Panc1 (cell line): Measurements from ENCODE around the gene POLR2B. TPM values are rescaled to one million over a fixed set of nuclear protein-coding genes. Genes with fewer than 3 reads are reported as not detected.
"Not testable (repeated sequence)": the region's sequence is repeated elsewhere in the genome, so short reads cannot be mapped to it uniquely, and the experiment has no call there.

Experiments
- ATAC-seq: fragments of 200-7000 bp; cut with Tn5 transposase; 2 replicates; pipeline ENCODE4 v1.9.1; 2020; ENCODE audit warnings: mild to moderate bottlenecking, moderate library complexity
- BruUV-seq: library from RNA; stranded (reverse); fragments of 400-500 nt; replicated peaks from 2 replicates; lab custom pipeline; 2021; lab: Mats Ljungman, UMichigan
- CTCF ChIA-PET: fragments of 300-600 bp; sonication (Branson Sonifier 250); formaldehyde crosslinking; loops from one replicate; lab custom pipeline; 2022; ENCODE audit warnings: antibody characterized with exemption; lab: Charles Lee
- POLR2A ChIA-PET: fragments of 300-600 bp; sonication (Branson Sonifier 250); formaldehyde crosslinking; loops from one replicate; lab custom pipeline; 2022; ENCODE audit warnings: antibody characterized with exemption; lab: Charles Lee
- DNase-seq: peaks from one replicate; pipeline ENCODE4 v3.0.0-alpha.2; 2010; ENCODE audit warnings: low read depth, low spot score
- H3K27ac ChIP-seq: 2 replicates; pipeline ENCODE4 v1.5.1; 2011; ENCODE audit warnings: mild to moderate bottlenecking, low read length, inconsistent platforms
- H3K27me3 ChIP-seq: fragments of 200-500 bp; sonication (Bioruptor generic); 2 replicates; pipeline ENCODE4 v1.6.0; 2014; ENCODE audit warnings: low read length, inconsistent platforms; ENCODE audit not compliant: control insufficient read depth, insufficient read depth
- H3K36me3 ChIP-seq: fragments of 200-500 bp; sonication (Bioruptor generic); 2 replicates; pipeline ENCODE4 v1.5.1; 2014; ENCODE audit warnings: inconsistent platforms, mild to moderate bottlenecking, low read length, moderate library complexity; ENCODE audit not compliant: control insufficient read depth, insufficient read depth
- H3K4me1 ChIP-seq: 2 replicates; pipeline ENCODE4 v1.5.1; 2011; ENCODE audit warnings: inconsistent platforms, mild to moderate bottlenecking, low read length, moderate library complexity; ENCODE audit not compliant: control insufficient read depth, insufficient read depth
- H3K4me3 ChIP-seq, 2 experiments: 2 replicates each; pipeline ENCODE4 v1.5.1; 2011 to 2012; ENCODE audit warnings: low read depth in 2 of 2, low read length in 2 of 2, mild to moderate bottlenecking in 2 of 2, inconsistent platforms in 1 of 2, moderate library complexity in 1 of 2
- H3K9me3 ChIP-seq: fragments of 200-500 bp; sonication (Bioruptor generic); 2 replicates; pipeline ENCODE4 v1.5.1; 2014; ENCODE audit warnings: low read depth, mild to moderate bottlenecking, inconsistent platforms, low read length, moderate library complexity; ENCODE audit not compliant: control insufficient read depth, insufficient read depth
- CTCF ChIP-seq: fragments of 450-650 bp; IDR thresholded peaks from 2 replicates; pipeline ENCODE4 v1.5.1; 2017; ENCODE audit warnings: mild to moderate bottlenecking
- POLR2AphosphoS5 ChIP-seq: IDR thresholded peaks from 2 replicates; pipeline ENCODE4 v1.6.1; 2012; ENCODE audit warnings: mild to moderate bottlenecking, low read depth, low read length, moderate library complexity
- REST ChIP-seq, 2 experiments: IDR thresholded peaks; 2 replicates each; pipeline ENCODE4 v1.6.1; 2011 to 2012; ENCODE audit warnings: low read depth in 2 of 2, control low read depth in 1 of 2, low read length in 1 of 2, mild to moderate bottlenecking in 1 of 2, moderate library complexity in 1 of 2; ENCODE audit not compliant: insufficient read depth in 1 of 2
- SIN3A ChIP-seq: IDR thresholded peaks from 2 replicates; pipeline ENCODE4 v1.6.1; 2012; ENCODE audit warnings: low read depth, mild to moderate bottlenecking, low read length, moderate library complexity, borderline replicate concordance; ENCODE audit not compliant: insufficient read depth
- TCF7L2 ChIP-seq: IDR thresholded peaks from 2 replicates; pipeline ENCODE4 v1.6.1; 2011; ENCODE audit warnings: mild to moderate bottlenecking, low read depth, low read length, inconsistent platforms
- in situ Hi-C: cut with HindIII; loops from 2 replicates; pipeline ENCODE4 v1.10.0; 2016; ENCODE audit warnings: low sequenced_read_pairs, low pct_unique_long_range_greater_than_20kb
- intact Hi-C: fragments of 100-400 bp; cut with micrococcal nuclease; formaldehyde crosslinking; loops from one replicate; pipeline ENCODE4 v1.10.0; 2022; ENCODE audit not compliant: unreplicated experiment
- total RNA-seq: library from RNA; stranded (reverse); gene quantifications from one replicate; pipeline ENCODE4 v1.2.1, GENCODE V29; 2021; ENCODE audit not compliant: unreplicated experiment

POLR2B gene
- total RNA-seq, 1 experiment from 2014 or later = 84.1 TPM

GRCh38 chr4:57059890-57060716 is 81.4 kb downstream of the POLR2B start:
- no TSS peak for BruUV-seq
- Histone ChIP-seq H3K4me3 (no peak overlapping the region), H3K36me3 (no peaks in the 10 kb centered on the region), H3K27ac (no peak overlapping the region), H3K27me3 (no peaks in the 10 kb centered on the region), H3K4me1 (no peaks in the 10 kb centered on the region), H3K9me3 (no peaks in the 10 kb centered on the region)
- ChIA-PET CTCF (no interaction called here), POLR2A (no interaction called here)
- ATAC-seq = no peak
- intact Hi-C loops (no loop called here), in situ Hi-C loops (no loop called here)
- no peak for TF ChIP-seq CTCF
- no peak for TF ChIP-seq REST (IDR thresholded peaks at IDR 0.05; ENCODE audit: insufficient read depth in 1 of 2, low read depth in 2 of 2, low read length in 1 of 2)
- no peak for TF ChIP-seq SIN3A
- no peak for TF ChIP-seq TCF7L2
- no peak for TF ChIP-seq POLR2AphosphoS5
- no peak for DNase-seq

GRCh38 chr4:57060717-57061067 is 82.0 kb downstream of the POLR2B start:
- BruUV-seq, DNase-seq, ATAC-seq, H3K27me3 ChIP-seq, in situ Hi-C loops, H3K4me1 ChIP-seq, POLR2A ChIA-PET, H3K9me3 ChIP-seq, intact Hi-C loops, H3K4me3 ChIP-seq, H3K27ac ChIP-seq, H3K36me3 ChIP-seq, CTCF ChIA-PET: not testable (repeated sequence)

- H3K4me3 ChIP-seq = no peak overlapping the region
- ATAC-seq = no peak
- H3K27me3 ChIP-seq = no peaks in the 10 kb centered on the region
- no peaks in the 10 kb centered on the region for H3K36me3 ChIP-seq
- H3K9me3 ChIP-seq = no peaks in the 10 kb centered on the region
- in situ Hi-C loops (no loop called here), intact Hi-C loops (no loop called here)
- DNase-seq = no peak
- TF ChIP-seq CTCF (no peak), POLR2AphosphoS5 (no peak), REST (IDR thresholded peaks at IDR 0.05; ENCODE audit: insufficient read depth in 1 of 2, low read depth in 2 of 2, low read length in 1 of 2) (no peak), SIN3A (no peak), TCF7L2 (no peak)
- no TSS peak for BruUV-seq
- H3K4me1 ChIP-seq = no peaks in the 10 kb centered on the region
- H3K27ac ChIP-seq = no peak overlapping the region
- POLR2A ChIA-PET = no interaction called here
- CTCF ChIA-PET = no interaction called here
These were observed 82.7 kb downstream of the POLR2B start for GRCh38 chr4:57061395-57061794.
